ENCODE data around the gene LGALS12. TPM values are rescaled to one million over a fixed set of nuclear protein-coding genes. Genes with fewer than 3 reads are reported as not detected.

Gene LGALS12
- polyA plus RNA-seq, 3 donors, result 6.8 to 16.3 (median 13.5) TPM

GRCh38 chr11:63494975-63495374 is 10.9 kb upstream of the LGALS12 start:
- H2AFZ ChIP-seq (ENCODE audit: insufficient read depth, low read depth, low read length, poor library complexity, severe bottlenecking), result no peak overlapping the region
- peaks cover 11 to 26% of the 10 kb centered on the region in 2 donors for H3K27me3 ChIP-seq (ENCODE audit: control insufficient read depth in 2 of 2, insufficient read depth in 2 of 2, low read length in 2 of 2)
- no peak overlapping the region for H3K4me3 ChIP-seq (replicated peaks in 1 of 3; ENCODE audit: low read depth in 2 of 3, low read length in 3 of 3)
- H3K79me2 ChIP-seq (ENCODE audit: insufficient read depth, low read length), result no peaks in the 10 kb centered on the region
- DNase-seq, result no peak
- Mint-ChIP-seq H3K27ac (no peak overlapping the region), H3K36me3 (peaks cover 4 to 7% of the 10 kb centered on the region in 2 donors), H3K27me3 (ENCODE audit: low read depth in 3 of 3) (peaks cover 16 to 30% (median 17%) of the 10 kb centered on the region in 3 donors), H3K4me1 (peaks cover 28% of the 10 kb centered on the region), H3K4me3 (peak overlapping the region in 1 of 2 donors; percentile 4), H3K9me3 (peaks cover 15 to 35% (median 19%) of the 10 kb centered on the region in 7 donors)
- H3K9me3 ChIP-seq (replicated peaks in 1 of 2; ENCODE audit: control insufficient read depth in 1 of 2, insufficient read depth in 1 of 2, low read length in 2 of 2), result peaks cover 9 to 13% of the 10 kb centered on the region in 2 donors
- intact Hi-C loops (cut with micrococcal nuclease), result no loop called here
- peaks cover 21 to 33% of the 10 kb centered on the region in 2 donors for H3K4me1 ChIP-seq (ENCODE audit: control insufficient read depth in 1 of 2, insufficient read depth in 2 of 2, low read length in 2 of 2)
- WGBS (ENCODE audit: insufficient coverage), result 94% methylated on average over 3 of the region's 6 CpGs
- H3K27ac ChIP-seq (ENCODE audit: low read depth in 1 of 2, low read length in 2 of 2), result no peak overlapping the region
- no peak for TF ChIP-seq CTCF (IDR thresholded peaks at IDR 0.05)
- no peak overlapping the region for H3K9ac ChIP-seq (ENCODE audit: insufficient read depth, low read length, poor library complexity, severe bottlenecking)
- H4K20me1 ChIP-seq (ENCODE audit: insufficient read depth, low read length), result no peaks in the 10 kb centered on the region
- H3K4me2 ChIP-seq (replicated peaks; ENCODE audit: extremely low read depth, low read length, poor library complexity, severe bottlenecking), result no peak overlapping the region
- no peaks in the 10 kb centered on the region for H3K36me3 ChIP-seq (replicated peaks in 1 of 2; ENCODE audit: control insufficient read depth in 1 of 2, insufficient read depth in 2 of 2, low read length in 2 of 2)

GRCh38 chr11:63499874-63500273 is 6.0 kb upstream of the LGALS12 start:
- H3K9ac ChIP-seq (ENCODE audit: insufficient read depth, low read length, poor library complexity, severe bottlenecking), result no peak overlapping the region
- DNase-seq, result no peak
- H3K4me3 Mint-ChIP-seq, result no peak overlapping the region
- H2AFZ ChIP-seq (ENCODE audit: insufficient read depth, low read depth, low read length, poor library complexity, severe bottlenecking), result no peak overlapping the region
- no peak overlapping the region for H3K4me3 ChIP-seq (replicated peaks in 1 of 3; ENCODE audit: low read depth in 2 of 3, low read length in 3 of 3)
- WGBS (ENCODE audit: insufficient coverage), result 70% methylated on average over 3 of the region's 4 CpGs
- H3K9me3 ChIP-seq (replicated peaks in 1 of 2; ENCODE audit: control insufficient read depth in 1 of 2, insufficient read depth in 1 of 2, low read length in 2 of 2), result peaks cover 17 to 22% of the 10 kb centered on the region in 2 donors
- H3K9me3 Mint-ChIP-seq, result peaks cover 21 to 38% (median 32%) of the 10 kb centered on the region in 7 donors
- H3K36me3 Mint-ChIP-seq, result peaks cover 7 to 11% of the 10 kb centered on the region in 2 donors
- peaks cover 35 to 44% of the 10 kb centered on the region in 2 donors for H3K4me1 ChIP-seq (ENCODE audit: control insufficient read depth in 1 of 2, insufficient read depth in 2 of 2, low read length in 2 of 2)
- H3K27me3 ChIP-seq (ENCODE audit: control insufficient read depth in 2 of 2, insufficient read depth in 2 of 2, low read length in 2 of 2), result no peaks in the 10 kb centered on the region
- H3K4me2 ChIP-seq (replicated peaks; ENCODE audit: extremely low read depth, low read length, poor library complexity, severe bottlenecking), result no peak overlapping the region
- H4K20me1 ChIP-seq (ENCODE audit: insufficient read depth, low read length), result no peaks in the 10 kb centered on the region
- H3K27ac Mint-ChIP-seq, result peak overlapping the region in 1 of 7 donors; percentile 70
- peaks cover 40% of the 10 kb centered on the region for H3K4me1 Mint-ChIP-seq
- no peaks in the 10 kb centered on the region for H3K36me3 ChIP-seq (replicated peaks in 1 of 2; ENCODE audit: control insufficient read depth in 1 of 2, insufficient read depth in 2 of 2, low read length in 2 of 2)
- peaks cover 0 to 2% (median 0%) of the 10 kb centered on the region in 3 donors for H3K27me3 Mint-ChIP-seq (ENCODE audit: low read depth in 3 of 3)
- H3K79me2 ChIP-seq (ENCODE audit: insufficient read depth, low read length), result no peaks in the 10 kb centered on the region
- no peak for TF ChIP-seq CTCF (IDR thresholded peaks at IDR 0.05)
- intact Hi-C loops (cut with micrococcal nuclease), result loop anchor here (5.0 to 10.0 kb wide), 2 partner anchors 62 to 125 kb away; partner anchors contain the start of gene PLAAT2 (in 1 of the 2)
- H3K27ac ChIP-seq (ENCODE audit: low read depth in 1 of 2, low read length in 2 of 2), result no peak overlapping the region

All from CD14-positive monocyte (primary cell).